Measurements from ENCODE around the gene FNBP1L. TPM values are rescaled to one million over a fixed set of nuclear protein-coding genes. Genes with fewer than 3 reads are reported as not detected.
"Not testable (repeated sequence)": the region's sequence is repeated elsewhere in the genome, so short reads cannot be mapped to it uniquely, and the experiment has no call there.

FNBP1L gene
- total RNA-seq, 1 experiment from 2014 or later: 52.9 TPM

DNA sequence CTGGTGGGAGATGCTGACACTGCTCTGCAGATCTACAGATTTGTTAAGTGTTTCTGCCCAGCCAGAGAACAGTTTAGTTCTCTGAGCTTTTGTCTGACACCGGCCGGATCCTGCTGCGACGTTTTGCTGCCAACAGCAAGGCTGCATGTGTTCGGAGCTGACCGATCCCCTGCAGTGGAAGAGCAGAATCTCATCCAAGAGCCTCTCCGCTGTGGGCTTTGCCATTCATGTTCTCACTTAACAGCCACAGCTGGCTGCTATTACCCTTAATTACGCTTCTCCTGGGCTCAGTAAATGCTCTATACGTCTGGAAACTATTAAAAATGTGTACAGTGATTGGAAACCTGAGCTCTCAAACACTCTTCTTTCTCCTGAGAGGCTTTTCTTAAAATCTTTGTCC, 128.4 kb downstream of the FNBP1L start:
- in situ Hi-C loops (cut with HindIII; ENCODE audit: low pct_unique_long_range_greater_than_20kb, low sequenced_read_pairs): no loop called here

DNA sequence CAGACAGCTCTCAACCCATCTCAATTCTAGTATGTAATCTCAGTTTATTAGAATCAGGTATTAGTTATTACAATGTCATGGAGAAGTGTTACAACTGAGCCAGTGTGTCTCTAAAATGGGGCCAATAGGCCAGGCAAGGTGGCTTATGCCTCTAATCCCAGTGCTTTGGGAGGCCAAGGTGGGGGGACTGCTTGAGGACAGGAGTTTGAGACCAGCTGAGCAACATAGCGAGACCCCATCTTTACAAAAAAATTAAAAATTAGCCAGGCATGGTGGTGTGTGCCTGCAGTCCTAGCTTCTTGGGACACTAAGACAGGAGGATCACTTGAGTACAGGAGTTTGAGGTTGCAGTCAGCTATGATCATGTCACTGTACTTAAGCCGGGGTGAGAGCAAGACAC, 128.8 kb downstream of the FNBP1L start:
- in situ Hi-C loops (cut with HindIII; ENCODE audit: low pct_unique_long_range_greater_than_20kb, low sequenced_read_pairs): no loop called here
- DNase-seq (ENCODE audit: low read depth, low spot score): no peak

More for the DNA sequence above, 128.4 kb downstream of the FNBP1L start:
- DNase-seq (ENCODE audit: low read depth, low spot score): no peak

DNA sequence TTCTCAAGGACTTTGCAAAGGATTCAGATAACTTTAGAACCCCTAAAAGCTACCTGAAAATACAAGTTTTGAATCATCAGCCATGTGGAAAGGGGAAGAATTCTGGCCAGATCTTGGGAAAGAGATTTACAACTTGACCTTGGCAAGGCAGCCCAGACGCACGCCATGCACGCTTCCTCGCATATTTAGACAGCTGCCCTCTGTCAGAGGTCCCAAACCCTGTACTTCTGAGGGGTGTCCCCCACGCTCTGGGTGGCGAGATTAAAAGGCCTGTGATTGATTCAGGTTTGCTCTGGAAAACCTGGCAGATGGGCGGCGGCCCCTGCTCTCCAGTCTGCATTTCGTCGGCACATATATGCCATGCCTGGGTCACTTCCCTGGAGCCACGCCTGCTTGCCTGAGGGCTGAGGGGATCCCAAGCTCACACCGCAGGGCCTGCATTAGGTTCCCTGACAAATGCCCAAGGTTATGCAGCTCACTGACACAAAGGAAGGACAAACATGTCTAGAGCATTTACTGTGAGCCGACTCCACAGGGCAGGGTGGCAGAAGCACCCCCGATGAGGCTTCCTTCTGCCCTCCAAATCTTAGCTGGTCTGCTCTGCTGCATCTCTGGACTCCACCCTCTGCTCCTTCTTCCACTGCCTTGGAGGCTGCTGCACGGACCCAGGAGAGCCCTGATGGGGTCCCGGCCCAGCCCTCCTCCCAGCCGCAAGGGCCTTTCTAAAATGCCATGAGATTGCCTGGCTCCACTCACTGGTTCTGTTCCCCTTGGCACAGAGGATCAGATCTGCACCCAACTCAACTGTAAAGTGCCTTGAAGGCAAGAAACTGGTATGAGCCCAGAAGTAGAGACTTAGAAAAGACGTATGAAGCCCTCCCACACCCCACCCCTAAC, 129.9 kb downstream of the FNBP1L start:
- in situ Hi-C loops (cut with HindIII; ENCODE audit: low pct_unique_long_range_greater_than_20kb, low sequenced_read_pairs): no loop called here
- DNase-seq (ENCODE audit: low read depth, low spot score): no peak

DNA sequence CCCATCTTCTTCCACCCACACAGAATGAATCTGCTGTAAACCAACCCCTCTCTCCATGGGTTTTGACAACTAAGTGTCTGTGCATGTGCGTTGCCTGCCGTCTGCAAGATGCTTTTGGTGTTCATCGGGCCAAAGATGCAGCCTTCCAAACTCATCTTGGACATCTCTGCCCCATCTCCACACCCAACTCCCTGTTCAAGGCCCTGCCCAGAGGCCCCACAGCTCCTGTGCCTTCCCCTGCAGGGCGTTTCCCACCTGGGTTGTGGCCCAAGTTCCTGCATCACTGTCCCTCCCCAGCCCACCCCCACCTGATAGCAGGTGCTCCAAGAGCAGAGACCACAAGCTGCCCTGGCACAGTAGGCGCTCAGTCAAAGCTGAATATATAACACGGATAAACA, 130.5 kb downstream of the FNBP1L start:
- no peak for DNase-seq (ENCODE audit: low read depth, low spot score)
- in situ Hi-C loops (cut with HindIII; ENCODE audit: low pct_unique_long_range_greater_than_20kb, low sequenced_read_pairs): no loop called here

DNA sequence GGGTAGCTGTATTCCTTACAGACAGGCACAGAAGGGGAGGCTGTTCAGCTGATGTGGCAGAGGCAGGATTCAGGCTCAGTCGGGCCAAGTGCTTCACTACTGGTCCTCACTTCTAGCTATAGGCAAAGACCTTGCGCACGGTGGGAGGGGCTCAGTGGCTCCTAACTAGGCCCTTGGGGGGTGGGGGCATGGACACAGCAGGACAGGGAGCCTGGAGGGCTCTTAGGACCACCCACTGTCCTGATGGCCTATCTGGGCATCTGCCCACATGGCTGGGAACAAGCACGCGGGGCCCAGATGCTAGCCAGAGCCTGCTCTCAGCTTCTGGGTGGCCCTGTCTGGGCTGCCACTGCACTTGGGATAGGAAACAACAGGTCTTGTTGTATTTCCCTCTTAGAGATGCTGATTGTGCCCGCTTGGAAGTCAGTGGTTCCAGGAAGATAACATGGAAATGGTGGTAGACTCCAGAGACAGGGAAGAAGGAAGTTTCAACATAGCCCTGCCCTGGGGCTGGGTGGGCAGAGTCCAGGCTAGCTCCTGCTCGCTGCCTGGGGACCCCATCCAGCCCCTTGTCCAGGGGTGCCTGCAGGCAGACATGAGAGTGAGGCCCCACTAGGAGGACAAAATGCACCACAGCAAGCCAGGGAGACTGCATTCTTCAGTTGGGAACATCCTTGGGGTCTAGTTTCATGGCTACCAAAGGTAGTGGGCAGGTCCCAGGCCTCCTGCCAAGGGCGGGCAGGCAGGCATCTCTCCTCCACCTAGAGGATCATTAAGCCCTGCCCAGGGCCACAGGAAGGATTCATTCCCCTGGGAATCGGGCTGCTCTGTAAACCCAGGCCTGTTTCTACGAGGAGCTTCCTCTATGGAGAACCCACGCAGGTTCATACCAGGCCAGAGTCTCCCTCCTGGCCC, 131.2 kb downstream of the FNBP1L start:
- in situ Hi-C loops (cut with HindIII; ENCODE audit: low pct_unique_long_range_greater_than_20kb, low sequenced_read_pairs): no loop called here

DNA sequence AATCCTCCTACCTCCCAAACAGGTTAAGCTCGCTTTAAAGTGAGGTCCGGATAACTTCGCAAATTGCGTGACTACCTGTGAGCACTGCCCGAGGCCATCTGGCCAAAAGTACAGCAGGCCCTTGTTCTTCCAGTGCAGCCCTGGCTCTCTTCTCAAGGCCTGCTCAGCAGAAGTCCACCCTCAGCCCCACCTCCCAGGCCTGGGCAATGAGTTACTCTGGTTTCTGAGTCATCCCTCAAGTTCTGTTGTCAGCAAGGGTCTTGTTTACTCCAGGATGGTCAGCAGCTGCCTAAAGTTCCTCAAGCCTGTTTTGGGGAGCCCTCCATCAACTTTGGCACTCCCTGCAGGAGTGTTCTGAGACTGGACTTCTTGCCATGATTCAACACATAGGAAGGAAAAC, 132.0 kb downstream of the FNBP1L start:
- peak; percentile 73 for DNase-seq (ENCODE audit: low read depth, low spot score)
- in situ Hi-C loops (cut with HindIII; ENCODE audit: low pct_unique_long_range_greater_than_20kb, low sequenced_read_pairs): no loop called here

More for the DNA sequence above, 131.2 kb downstream of the FNBP1L start:
- peak; percentile 34 for DNase-seq (ENCODE audit: low read depth, low spot score)

DNA sequence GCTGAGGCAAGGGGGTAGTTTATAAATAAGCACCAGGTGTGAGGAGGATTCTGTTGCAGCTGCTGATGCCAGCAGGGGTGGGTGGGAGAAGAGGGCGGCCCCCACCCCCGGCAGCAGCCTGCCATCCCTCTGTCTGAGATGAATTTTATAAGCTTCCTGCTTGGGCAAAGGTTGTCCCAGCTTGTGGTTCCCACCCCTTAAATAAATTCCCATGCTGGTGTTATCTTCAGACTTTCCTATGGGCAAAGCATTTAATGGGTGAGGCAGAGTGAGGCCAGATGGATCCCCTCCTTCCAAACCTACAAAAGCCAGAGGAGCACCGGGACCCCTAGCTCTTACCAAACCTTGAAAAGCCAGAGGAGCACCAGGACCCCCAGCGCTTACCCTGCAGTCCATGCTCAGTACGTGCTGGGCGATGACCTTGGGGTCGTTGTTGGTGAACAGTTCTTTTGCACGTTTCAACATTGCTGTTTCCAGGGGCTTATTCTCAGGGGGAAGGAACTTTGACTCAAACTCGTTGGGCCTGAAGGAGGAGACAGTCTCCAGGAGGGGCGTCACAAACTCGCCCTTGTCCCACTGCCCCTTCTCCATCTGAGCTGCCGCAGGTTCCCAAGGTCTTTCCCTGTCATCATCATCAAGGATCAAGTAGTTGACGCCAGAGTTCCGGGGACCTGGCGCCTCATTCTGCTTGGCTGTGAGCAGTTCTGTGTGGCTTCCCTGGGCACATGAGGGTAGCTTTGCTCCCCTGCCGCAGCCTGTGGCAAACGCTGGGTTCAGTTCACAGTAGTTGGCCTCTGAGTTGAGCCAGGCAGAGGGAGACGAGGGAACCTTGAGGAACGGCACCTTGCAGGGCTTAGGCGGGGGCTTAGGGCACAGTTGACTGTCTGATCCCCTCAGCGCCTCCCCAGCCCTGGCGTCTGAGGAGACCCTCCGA, 134.3 kb downstream of the FNBP1L start:
- in situ Hi-C loops (cut with HindIII; ENCODE audit: low pct_unique_long_range_greater_than_20kb, low sequenced_read_pairs): no loop called here
- DNase-seq (ENCODE audit: low read depth, low spot score): no peak

DNA sequence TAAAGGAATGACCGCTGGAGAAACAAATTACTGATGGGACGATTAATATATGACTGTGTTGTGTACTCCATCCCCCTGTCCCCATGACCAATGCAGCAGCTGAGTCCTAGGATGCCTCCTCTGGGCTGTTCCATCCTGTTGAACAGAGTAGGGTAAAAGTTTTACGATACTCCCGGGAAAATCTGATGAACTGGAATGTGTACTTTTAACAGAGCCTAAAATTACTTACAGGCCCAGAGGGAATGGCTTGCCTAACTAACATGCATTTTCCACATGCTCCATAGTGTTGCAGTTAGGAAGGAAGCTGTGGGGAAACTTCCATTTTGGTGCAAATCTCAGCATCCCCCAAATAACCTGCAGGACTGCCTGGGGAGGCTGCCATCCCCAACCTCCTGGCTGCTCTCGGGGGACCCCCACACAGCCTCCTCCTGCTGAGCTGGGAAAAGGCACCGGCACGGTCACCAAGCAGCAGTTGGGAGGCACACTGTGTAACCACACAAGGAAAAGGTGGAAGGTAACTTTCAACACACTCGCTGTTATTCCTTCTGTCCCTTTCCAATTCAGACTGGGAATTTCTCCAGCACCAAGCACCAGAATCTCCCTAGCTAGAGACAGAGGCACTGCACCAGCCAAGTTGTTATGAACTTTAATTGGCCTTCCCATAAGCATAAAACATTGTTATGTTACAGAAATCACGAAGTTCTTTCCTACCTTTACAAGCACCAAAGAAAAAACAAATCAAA, 136.5 kb downstream of the FNBP1L start:
- in situ Hi-C loops (cut with HindIII; ENCODE audit: low pct_unique_long_range_greater_than_20kb, low sequenced_read_pairs): no loop called here
- no peak for DNase-seq (ENCODE audit: low read depth, low spot score)

DNA sequence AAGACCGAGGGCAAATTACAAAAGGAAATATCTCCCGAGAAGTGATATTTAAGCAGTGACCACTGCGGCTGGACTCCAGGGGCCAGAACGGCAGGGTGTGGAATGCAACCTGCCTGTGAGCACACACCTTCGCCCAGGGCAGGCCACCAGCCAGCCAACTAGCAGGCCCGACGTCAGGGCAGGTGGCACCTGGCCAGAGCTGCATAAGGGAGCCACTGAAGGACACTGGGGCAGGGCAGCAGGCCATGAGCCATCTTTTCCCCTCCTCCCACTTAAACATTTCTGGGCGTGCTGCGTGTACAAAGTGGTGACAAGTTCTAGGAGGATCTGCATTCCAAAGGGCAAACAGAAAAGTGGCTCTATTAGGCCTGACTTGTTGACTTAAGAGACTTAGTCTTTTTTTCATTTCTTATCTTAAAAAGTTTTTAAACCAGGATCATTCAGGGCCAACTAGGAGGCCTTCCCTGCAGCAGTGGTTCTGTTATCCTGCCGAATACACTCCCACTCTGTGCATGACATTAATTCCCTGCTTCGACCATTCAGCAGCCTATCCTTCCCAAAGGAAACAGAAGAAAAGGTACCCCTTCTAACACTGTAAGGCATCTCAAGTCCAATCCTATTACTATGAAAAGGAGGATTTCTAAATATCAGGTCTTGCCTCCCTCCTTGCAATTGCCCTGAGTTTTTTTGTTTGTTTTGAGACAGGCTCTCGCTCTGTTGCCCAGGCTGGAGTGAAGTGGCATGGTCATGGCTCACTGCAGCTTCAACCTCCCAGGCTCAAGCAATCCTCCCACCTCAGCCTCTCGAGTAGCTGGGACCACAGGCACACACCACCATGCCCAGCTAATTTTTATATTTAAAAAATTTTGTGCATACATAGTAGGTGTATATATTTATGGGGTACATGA, 137.4 kb downstream of the FNBP1L start:
- in situ Hi-C loops (cut with HindIII; ENCODE audit: low pct_unique_long_range_greater_than_20kb, low sequenced_read_pairs): no loop called here

DNA sequence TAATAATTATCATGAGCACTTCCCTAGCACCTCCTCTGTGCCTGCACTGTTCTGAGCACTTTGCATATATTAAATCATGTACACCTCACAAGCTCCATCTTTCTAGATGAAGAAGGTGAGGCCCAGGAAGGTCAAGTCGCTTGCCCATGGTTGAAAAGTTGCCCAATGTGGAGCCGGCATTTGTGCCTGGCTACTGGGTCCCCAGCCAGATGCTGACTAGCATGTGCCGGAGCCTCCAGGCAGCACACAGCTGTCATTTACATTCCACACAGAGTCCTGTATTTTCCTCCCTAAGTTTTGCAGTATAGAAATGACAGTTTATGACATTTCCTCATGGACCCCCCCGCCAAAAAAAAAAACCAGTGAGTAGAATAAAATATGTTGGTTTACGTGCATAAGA, 139.4 kb downstream of the FNBP1L start:
- in situ Hi-C loops (cut with HindIII; ENCODE audit: low pct_unique_long_range_greater_than_20kb, low sequenced_read_pairs): no loop called here

More for the DNA sequence above, 137.4 kb downstream of the FNBP1L start:
- no peak for DNase-seq (ENCODE audit: low read depth, low spot score)

DNA sequence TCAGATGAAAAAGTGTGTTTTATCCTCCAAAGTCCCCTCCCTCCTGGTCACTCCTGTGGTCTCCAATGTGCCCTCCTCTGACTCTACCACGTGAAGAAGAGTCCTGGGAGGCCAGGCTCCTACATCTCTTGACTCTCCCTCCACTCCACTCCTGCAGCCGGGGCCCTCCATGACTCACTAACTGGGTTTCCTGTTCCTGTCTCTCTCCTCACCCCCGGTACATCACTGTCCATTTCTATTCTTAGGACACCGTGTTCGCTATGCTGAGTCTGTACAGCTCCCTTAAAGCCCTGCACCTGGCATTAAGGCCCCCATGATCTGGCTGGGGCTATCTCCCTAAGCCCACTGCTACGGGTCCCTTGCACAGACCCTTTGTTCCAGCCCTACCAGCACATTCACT, 140.3 kb downstream of the FNBP1L start:
- in situ Hi-C loops (cut with HindIII; ENCODE audit: low pct_unique_long_range_greater_than_20kb, low sequenced_read_pairs): no loop called here
- no peak for DNase-seq (ENCODE audit: low read depth, low spot score)

More for the DNA sequence above, 139.4 kb downstream of the FNBP1L start:
- no peak for DNase-seq (ENCODE audit: low read depth, low spot score)

DNA sequence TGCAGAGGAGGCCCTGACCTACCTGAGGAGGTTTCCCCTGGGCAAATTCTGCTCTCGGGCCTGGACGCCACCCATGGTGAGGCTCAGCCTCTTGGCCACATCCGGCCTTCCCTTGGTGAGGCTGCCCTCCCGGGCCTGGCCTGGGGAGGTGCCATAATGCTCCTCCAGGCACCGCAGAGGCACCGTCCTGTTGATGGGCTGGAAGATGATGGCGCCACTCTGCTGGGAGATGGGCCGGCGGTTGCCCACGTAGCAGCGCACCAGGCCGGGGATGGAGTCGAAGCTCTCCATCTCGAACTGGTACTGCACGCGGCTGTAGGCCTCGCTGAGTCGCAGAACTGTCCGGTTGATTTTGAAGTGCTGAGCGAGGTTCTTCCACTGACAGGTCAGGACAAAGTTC, 141.0 kb downstream of the FNBP1L start:
- in situ Hi-C loops (cut with HindIII; ENCODE audit: low pct_unique_long_range_greater_than_20kb, low sequenced_read_pairs): no loop called here

DNA sequence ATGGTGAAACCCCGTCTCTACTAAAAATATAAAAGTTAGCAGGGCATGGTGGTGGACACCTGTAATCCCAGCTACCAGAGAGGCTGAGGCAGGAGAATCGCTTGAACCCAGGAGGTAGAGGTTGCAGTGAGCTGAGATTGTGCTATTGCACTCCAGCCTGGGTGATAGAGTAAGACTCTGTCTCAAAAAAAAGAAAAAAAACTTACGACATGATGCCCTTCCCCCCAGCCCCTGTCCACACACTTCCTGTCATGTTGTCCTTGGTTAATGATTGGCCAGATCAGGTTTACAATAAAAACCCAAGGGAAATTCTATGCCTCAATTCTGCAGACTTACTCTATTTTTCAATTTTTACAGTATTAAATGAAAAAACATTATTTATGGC, 143.4 kb downstream of the FNBP1L start:
- in situ Hi-C loops (cut with HindIII; ENCODE audit: low pct_unique_long_range_greater_than_20kb, low sequenced_read_pairs); DNase-seq (ENCODE audit: low read depth, low spot score): not testable (repeated sequence)

More for the DNA sequence above, 141.0 kb downstream of the FNBP1L start:
- DNase-seq (ENCODE audit: low read depth, low spot score): no peak

DNA sequence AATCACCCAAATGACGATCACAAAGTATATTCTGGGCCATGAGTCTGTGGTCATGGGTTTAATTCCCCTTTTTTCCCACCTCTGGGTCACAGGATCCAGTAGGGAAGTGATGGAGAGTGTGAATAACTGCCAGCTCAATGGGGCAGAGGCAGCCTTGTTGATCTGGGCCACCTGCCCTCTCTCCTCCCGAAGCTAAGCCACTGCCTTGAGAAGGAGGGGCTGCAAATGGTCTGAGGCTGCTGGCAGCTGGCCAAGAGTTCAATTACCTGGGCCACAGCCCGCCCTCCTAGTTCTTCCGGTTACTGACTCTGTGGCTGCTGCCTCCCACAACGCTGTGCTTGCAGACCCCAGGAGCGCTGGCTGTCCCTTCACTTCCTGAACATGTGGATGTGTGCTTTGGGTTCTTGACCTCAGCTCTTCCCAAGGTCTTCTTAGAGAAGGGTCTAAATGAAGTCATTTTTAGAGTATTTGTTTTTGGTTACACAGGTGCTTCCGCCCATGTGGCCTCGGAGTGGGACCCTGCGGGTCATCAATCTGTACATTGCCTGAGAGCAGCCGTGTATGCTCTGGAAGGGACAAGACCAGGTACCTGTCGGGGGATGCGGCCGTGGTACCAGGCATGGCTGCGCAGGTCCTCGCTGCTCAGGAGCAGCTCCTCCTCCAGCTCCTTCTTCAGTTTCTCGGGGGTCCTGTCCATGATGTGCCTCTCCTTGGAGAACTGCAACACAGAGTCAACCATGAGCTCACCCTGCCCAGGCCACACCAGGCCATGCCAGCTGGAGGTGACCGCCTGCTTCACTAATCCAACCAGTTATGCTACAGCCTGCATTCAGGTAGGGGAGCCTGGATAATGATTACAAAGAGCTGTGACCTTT, 144.0 kb downstream of the FNBP1L start:
- in situ Hi-C loops (cut with HindIII; ENCODE audit: low pct_unique_long_range_greater_than_20kb, low sequenced_read_pairs): no loop called here
- DNase-seq (ENCODE audit: low read depth, low spot score): no peak

DNA sequence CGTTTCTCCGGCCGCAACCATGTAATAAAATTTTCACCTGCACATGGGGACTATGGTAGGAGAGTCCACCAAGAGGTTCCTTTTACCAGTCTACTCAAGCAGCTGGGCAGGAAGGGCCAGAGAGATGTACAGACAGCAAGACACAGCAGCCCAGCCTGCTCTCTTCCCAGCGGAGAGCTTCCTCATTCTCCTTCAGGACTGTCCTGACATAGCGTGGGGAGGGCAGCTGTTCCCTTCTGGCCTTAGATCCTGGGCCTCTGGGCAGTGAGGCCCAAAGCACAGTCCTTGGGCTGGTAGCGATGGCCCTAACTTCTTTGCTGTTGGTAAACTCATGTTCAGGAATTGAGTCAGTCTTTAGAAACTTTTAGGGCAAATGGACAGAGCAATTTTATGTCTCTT, 144.6 kb downstream of the FNBP1L start:
- in situ Hi-C loops (cut with HindIII; ENCODE audit: low pct_unique_long_range_greater_than_20kb, low sequenced_read_pairs): no loop called here

More for the DNA sequence above, 144.6 kb downstream of the FNBP1L start:
- DNase-seq (ENCODE audit: low read depth, low spot score): no peak

Data from SK-MEL-5 (cell line).